CD4-positive, CD25-positive, alpha-beta regulatory T cell (primary cell): Measurements from ENCODE around the gene TEKT5. TPM values are rescaled to one million over a fixed set of nuclear protein-coding genes. Genes with fewer than 3 reads are reported as not detected.

Experiments
- ATAC-seq, 2 donors: fragments of 150-1000 bp; cut with Tn5 transposase; one replicate each; pipeline ENCODE4 v1.10.0; 2021; ENCODE audit warnings: low read depth in 2 of 2, moderate number of reproducible peaks in 2 of 2, moderate library complexity in 1 of 2
- DNase-seq, 3 donors: peaks; one replicate each; pipeline versions ENCODE4 v3.0.0 to v3.0.0-alpha.2; 2012 to 2022; ENCODE audit warnings: mixed read lengths in 1 of 3
- H3K27ac ChIP-seq: one replicate; pipeline ENCODE4 v1.7.0; 2013; ENCODE audit warnings: mild to moderate bottlenecking, low read length; ENCODE audit not compliant: insufficient read depth, poor library complexity, severe bottlenecking
- H3K27me3 ChIP-seq: one replicate; pipeline ENCODE4 v1.7.0; 2013; ENCODE audit warnings: low read length; ENCODE audit not compliant: control insufficient read depth, insufficient read depth
- H3K36me3 ChIP-seq: one replicate; pipeline ENCODE4 v1.7.0; 2013; ENCODE audit warnings: mild to moderate bottlenecking, low read length, moderate library complexity; ENCODE audit not compliant: control insufficient read depth, insufficient read depth
- H3K4me1 ChIP-seq: 2 replicates; pipeline ENCODE4 v1.7.0; 2013; ENCODE audit warnings: mild to moderate bottlenecking, low read length; ENCODE audit not compliant: insufficient read depth, control insufficient read depth, poor library complexity, severe bottlenecking
- H3K4me3 ChIP-seq: one replicate; pipeline ENCODE4 v1.7.0; 2013; ENCODE audit warnings: low read depth, mild to moderate bottlenecking, low read length, moderate library complexity
- H3K9me3 ChIP-seq, 2 experiments: 1 replicate in 1 of 2; 2 replicates in 1 of 2; pipeline ENCODE4 v1.7.0; 2013; ENCODE audit warnings: low read length in 2 of 2, mild to moderate bottlenecking in 1 of 2, moderate library complexity in 1 of 2; ENCODE audit not compliant: control insufficient read depth in 2 of 2
- H3K27ac Mint-ChIP-seq, 3 donors: one replicate each; pipeline ENCODE4 v1.8.0; 2020 to 2022; ENCODE audit warnings: mild to moderate bottlenecking in 3 of 3, mixed read lengths in 3 of 3, moderate library complexity in 2 of 3
- H3K27me3 Mint-ChIP-seq: one replicate; pipeline ENCODE4 v1.8.0; 2022; ENCODE audit warnings: mild to moderate bottlenecking, mixed read lengths
- H3K36me3 Mint-ChIP-seq: one replicate; pipeline ENCODE4 v1.8.0; 2020; ENCODE audit warnings: mixed read lengths
- H3K4me1 Mint-ChIP-seq, 4 donors: one replicate each; pipeline ENCODE4 v1.8.0; 2020 to 2022; ENCODE audit warnings: mixed read lengths in 4 of 4, mild to moderate bottlenecking in 1 of 4
- H3K4me3 Mint-ChIP-seq, 4 donors: one replicate each; pipeline ENCODE4 v1.8.0; 2020 to 2022; ENCODE audit warnings: mild to moderate bottlenecking in 4 of 4, mixed read lengths in 4 of 4, moderate library complexity in 3 of 4
- H3K9me3 Mint-ChIP-seq, 7 donors: one replicate each; pipeline ENCODE4 v1.8.0; 2020 to 2022; ENCODE audit warnings: mixed read lengths in 7 of 7, mild to moderate bottlenecking in 3 of 7, moderate library complexity in 2 of 7
- polyA plus RNA-seq, 4 donors: library from polyadenylated mRNA; unstranded; fragments of 300-500 nt; fragmentation: Illumina TruSeq; gene quantifications; one replicate each; pipeline ENCODE4 v1.2.3, GENCODE V29; 2021
- total RNA-seq: library from RNA; stranded (reverse); gene quantifications from one replicate; pipeline ENCODE4 v1.2.3, GENCODE V29; 2022

TEKT5 gene
- total and polyA plus RNA-seq, 5 donors from 2014 or later, result 0.24 TPM; not detected in 4

DNA sequence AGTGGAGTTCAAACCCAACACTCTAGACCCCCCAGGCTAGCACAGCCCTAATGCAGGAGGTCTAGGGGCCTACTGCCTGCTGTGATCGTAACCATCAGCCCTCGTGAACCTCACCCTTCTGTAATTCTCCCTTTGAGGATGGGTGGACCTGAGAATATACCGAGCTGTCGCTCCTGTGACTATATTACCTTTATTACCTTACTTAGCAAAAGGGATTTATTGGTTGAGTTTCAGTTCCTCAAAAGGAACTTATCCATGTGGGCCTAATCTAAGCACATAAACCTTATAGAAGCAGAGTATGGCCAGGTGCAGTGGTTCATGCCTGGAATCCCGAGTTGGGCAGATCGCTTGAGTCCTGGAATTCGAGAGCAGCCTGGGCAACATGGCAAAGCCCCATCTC lies 95.1 kb downstream of the TEKT5 start:
- H3K36me3 ChIP-seq, result no peaks in the 10 kb centered on the region
- H3K27me3 ChIP-seq, result no peaks in the 10 kb centered on the region
- Mint-ChIP-seq H3K9me3 (peaks cover 0 to 3% (median 0%) of the 10 kb centered on the region in 7 donors), H3K27me3 (peaks cover 23% of the 10 kb centered on the region), H3K36me3 (no peaks in the 10 kb centered on the region), H3K27ac (no peak overlapping the region), H3K4me1 (no peaks in the 10 kb centered on the region), H3K4me3 (no peak overlapping the region)
- no peaks in the 10 kb centered on the region for H3K4me1 ChIP-seq
- ATAC-seq (no peak), DNase-seq (no peak)
- no peak overlapping the region for H3K27ac ChIP-seq
- H3K4me3 ChIP-seq, result no peak overlapping the region
- H3K9me3 ChIP-seq, result no peaks in the 10 kb centered on the region

DNA sequence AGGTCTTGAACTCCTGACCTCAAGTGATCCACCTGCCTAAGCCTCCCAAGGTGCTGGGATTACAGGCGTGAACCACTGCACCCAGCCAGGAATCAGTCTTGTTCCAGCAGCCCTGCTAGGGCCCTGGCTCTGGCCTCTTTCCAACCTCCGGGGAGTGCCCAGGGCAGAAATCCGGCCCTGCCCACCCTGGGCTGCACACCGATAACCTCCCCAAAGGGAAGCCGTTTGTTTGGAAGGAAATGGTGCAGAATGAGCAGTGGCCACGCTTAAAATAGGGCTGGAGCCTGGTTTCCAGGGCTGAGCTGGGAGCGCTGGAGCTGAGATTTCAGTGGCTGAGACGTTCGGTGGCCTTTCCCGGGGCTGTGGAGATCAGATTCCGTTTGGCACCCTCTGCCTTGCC lies 96.6 kb downstream of the TEKT5 start:
- Histone ChIP-seq H3K27me3 (no peaks in the 10 kb centered on the region), H3K4me1 (no peaks in the 10 kb centered on the region), H3K9me3 (no peaks in the 10 kb centered on the region), H3K4me3 (no peak overlapping the region), H3K36me3 (no peaks in the 10 kb centered on the region), H3K27ac (no peak overlapping the region)
- Mint-ChIP-seq H3K27me3 (peaks cover 23% of the 10 kb centered on the region), H3K27ac (no peak overlapping the region), H3K4me3 (no peak overlapping the region), H3K4me1 (no peaks in the 10 kb centered on the region), H3K9me3 (peaks cover 0 to 3% (median 0%) of the 10 kb centered on the region in 7 donors), H3K36me3 (no peaks in the 10 kb centered on the region)
- no peak for ATAC-seq
- DNase-seq, result no peak

DNA sequence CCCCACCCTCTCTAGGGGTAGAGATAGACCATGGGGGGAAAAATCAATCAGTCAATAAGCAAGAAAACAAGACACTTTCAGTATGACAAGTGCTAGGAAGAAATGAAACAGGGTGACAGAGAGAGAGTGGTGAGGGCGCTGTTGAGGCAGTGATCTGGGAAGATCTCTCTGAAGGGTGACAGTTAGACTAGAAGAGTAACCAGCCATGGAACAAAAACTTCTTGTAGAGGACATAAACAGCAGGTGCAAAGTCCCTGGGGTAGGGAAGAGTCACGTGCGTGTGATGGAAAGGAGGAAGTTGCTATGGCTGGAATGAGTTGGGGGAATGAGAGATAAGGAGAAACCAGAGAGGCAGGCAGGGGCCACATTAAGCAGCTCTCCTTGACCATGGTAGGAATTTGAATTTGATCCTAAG lies 97.5 kb downstream of the TEKT5 start:
- ATAC-seq, result no peak
- Mint-ChIP-seq H3K27ac (peak overlapping the region in 1 of 3 donors; percentile 7), H3K4me3 (no peak overlapping the region)

DNA sequence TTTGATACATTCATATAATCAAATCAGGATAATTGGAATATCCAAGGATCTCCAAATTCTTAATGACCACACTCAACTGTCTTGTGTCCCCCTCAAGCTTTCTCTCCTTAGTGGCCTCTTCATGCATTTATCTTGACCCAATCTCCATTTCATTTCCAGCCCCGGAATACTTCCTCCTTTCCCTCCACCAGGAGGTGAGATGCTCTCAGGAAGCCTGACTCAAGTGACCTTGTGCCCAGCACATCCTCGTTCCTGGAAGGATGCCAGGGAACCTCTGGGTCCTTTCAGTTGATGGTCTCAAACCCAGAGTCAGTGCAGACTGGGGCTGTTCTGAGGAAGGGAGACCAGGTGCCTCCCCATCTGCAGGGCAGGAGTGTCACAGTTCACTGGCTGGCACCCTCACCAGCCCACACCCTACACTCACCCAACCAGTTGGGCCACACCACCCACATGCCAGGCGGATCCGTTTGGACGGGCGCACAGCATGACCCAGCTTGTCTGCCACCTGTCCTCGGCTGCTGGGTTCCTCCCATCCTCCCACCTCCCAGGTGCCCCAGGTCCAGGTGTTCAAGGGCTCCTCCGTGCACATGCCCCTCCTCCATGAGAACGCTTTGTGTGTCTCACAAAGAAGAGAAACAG lies 100.3 kb downstream of the TEKT5 start:
- H3K4me1 Mint-ChIP-seq, result no peaks in the 10 kb centered on the region
- no peak for DNase-seq
- no peaks in the 10 kb centered on the region for H3K9me3 Mint-ChIP-seq
- Histone ChIP-seq H3K4me1 (no peaks in the 10 kb centered on the region), H3K27ac (no peak overlapping the region), H3K36me3 (no peaks in the 10 kb centered on the region), H3K9me3 (no peaks in the 10 kb centered on the region), H3K27me3 (no peaks in the 10 kb centered on the region), H3K4me3 (no peak overlapping the region)
- no peaks in the 10 kb centered on the region for H3K36me3 Mint-ChIP-seq
- H3K27ac Mint-ChIP-seq, result no peak overlapping the region
- no peak for ATAC-seq
- peaks cover 15% of the 10 kb centered on the region for H3K27me3 Mint-ChIP-seq
- no peak overlapping the region for H3K4me3 Mint-ChIP-seq

More for the DNA sequence above, 97.5 kb downstream of the TEKT5 start:
- no peak overlapping the region for H3K27ac ChIP-seq
- Mint-ChIP-seq H3K27me3 (peaks cover 20% of the 10 kb centered on the region), H3K4me1 (no peaks in the 10 kb centered on the region), H3K9me3 (peaks cover 0 to 1% (median 0%) of the 10 kb centered on the region in 7 donors), H3K36me3 (no peaks in the 10 kb centered on the region)
- no peaks in the 10 kb centered on the region for H3K9me3 ChIP-seq
- H3K4me1 ChIP-seq, result no peaks in the 10 kb centered on the region
- DNase-seq, result no peak
- H3K36me3 ChIP-seq, result no peaks in the 10 kb centered on the region
- no peaks in the 10 kb centered on the region for H3K27me3 ChIP-seq
- H3K4me3 ChIP-seq, result no peak overlapping the region

DNA sequence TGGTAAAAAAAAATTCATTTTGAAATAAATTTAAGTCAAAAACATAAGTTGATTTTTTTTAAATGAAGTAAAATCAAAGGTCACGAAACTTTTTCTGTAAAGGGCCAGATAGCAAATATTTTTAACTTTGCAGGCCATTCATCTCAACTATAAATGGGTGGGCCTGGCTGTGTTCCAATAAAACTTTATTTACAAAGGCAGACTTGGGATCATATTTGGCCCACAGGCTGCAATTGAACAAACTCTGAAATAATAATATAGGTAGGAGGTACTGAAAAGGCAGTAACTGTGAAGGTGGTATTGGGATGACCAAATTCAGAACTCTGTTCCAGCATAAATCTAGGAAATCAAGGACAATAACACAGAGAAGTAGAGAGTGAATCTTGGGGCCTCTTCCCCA lies 102.1 kb downstream of the TEKT5 start:
- no peaks in the 10 kb centered on the region for H3K4me1 Mint-ChIP-seq
- peaks cover 0 to 1% (median 0%) of the 10 kb centered on the region in 7 donors for H3K9me3 Mint-ChIP-seq
- Histone ChIP-seq H3K9me3 (no peaks in the 10 kb centered on the region), H3K27ac (no peak overlapping the region), H3K4me1 (no peaks in the 10 kb centered on the region), H3K27me3 (no peaks in the 10 kb centered on the region), H3K36me3 (no peaks in the 10 kb centered on the region), H3K4me3 (no peak overlapping the region)
- no peak for ATAC-seq
- H3K36me3 Mint-ChIP-seq, result no peaks in the 10 kb centered on the region
- no peak overlapping the region for H3K4me3 Mint-ChIP-seq
- peaks cover 12% of the 10 kb centered on the region for H3K27me3 Mint-ChIP-seq
- H3K27ac Mint-ChIP-seq, result no peak overlapping the region
- no peak for DNase-seq

DNA sequence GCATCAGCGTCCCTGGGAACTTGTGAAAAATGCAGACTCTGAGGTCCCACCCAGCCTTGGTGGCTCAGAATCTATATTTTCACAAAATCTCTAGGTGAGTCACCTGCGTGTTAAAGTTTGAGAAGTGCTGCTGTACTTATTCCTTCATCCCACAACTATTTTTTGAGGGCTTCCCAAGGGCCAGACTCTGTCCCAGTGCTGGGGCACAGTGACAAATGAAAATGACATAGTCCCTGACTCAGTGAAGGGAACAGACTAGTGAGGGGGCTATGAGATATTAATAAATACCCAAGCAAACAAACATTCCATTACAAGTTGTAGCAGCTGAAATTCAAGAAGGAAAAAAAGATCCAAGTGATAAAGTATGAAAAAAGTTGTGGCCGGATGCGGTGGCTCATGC lies 104.4 kb downstream of the TEKT5 start:
- Histone ChIP-seq H3K9me3 (no peaks in the 10 kb centered on the region), H3K36me3 (no peaks in the 10 kb centered on the region), H3K4me3 (no peak overlapping the region), H3K27ac (no peak overlapping the region), H3K4me1 (no peaks in the 10 kb centered on the region), H3K27me3 (peaks cover 1% of the 10 kb centered on the region)
- DNase-seq (no peak), ATAC-seq (no peak)
- no peak overlapping the region for H3K27ac Mint-ChIP-seq
- no peak overlapping the region for H3K4me3 Mint-ChIP-seq
- peaks cover 7% of the 10 kb centered on the region for H3K27me3 Mint-ChIP-seq
- H3K4me1 Mint-ChIP-seq, result no peaks in the 10 kb centered on the region
- peaks cover 0 to 1% (median 0%) of the 10 kb centered on the region in 7 donors for H3K9me3 Mint-ChIP-seq
- no peaks in the 10 kb centered on the region for H3K36me3 Mint-ChIP-seq

DNA sequence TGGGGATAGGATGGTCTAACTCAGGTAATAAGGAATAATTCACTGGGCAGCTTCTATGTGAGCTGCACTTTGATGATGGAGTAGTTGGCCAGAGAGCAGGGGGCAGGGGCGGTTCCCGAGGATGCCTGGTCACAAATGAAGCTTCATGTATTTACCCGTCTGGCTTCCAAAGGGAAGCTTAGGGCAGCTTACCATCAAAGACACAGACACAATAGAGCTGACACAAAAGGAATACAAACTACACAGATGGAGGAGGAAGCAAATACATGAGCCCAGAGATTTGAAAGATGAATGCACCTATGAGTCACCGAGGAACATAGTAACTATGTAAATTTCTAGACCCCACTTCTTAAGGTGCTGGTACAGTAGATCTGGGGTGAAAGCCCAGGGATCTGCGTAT lies 105.6 kb downstream of the TEKT5 start:
- Histone ChIP-seq H3K27ac (no peak overlapping the region), H3K4me3 (no peak overlapping the region), H3K4me1 (no peaks in the 10 kb centered on the region), H3K9me3 (no peaks in the 10 kb centered on the region), H3K36me3 (no peaks in the 10 kb centered on the region), H3K27me3 (peaks cover 1% of the 10 kb centered on the region)
- Mint-ChIP-seq H3K27ac (no peak overlapping the region), H3K9me3 (peaks cover 0 to 1% (median 0%) of the 10 kb centered on the region in 7 donors), H3K4me3 (no peak overlapping the region), H3K27me3 (peaks cover 11% of the 10 kb centered on the region), H3K4me1 (no peaks in the 10 kb centered on the region), H3K36me3 (no peaks in the 10 kb centered on the region)
- DNase-seq (no peak), ATAC-seq (no peak)

DNA sequence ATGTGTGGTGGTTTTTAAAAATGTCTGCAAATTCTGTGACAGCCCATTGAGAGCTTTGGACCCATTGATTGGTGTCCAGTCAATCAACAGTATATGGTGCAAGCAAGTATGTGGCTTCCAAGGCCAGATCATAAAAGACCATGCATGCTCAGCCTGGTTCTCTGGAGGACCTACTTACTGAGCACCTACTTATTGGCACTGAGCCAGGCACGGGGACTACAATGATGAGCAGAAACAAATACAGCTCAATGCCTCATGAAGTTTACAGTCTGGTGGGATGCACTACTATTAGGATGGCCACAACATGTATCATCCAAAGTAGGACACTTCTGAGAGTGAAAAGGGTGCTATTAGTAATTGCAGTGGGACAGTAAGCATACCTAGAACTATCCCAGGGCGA lies 107.1 kb downstream of the TEKT5 start:
- Mint-ChIP-seq H3K27me3 (peaks cover 22% of the 10 kb centered on the region), H3K4me1 (no peaks in the 10 kb centered on the region)
- no peak for ATAC-seq

More for the DNA sequence above, 107.1 kb downstream of the TEKT5 start:
- no peak overlapping the region for H3K27ac Mint-ChIP-seq
- Histone ChIP-seq H3K27me3 (peaks cover 1% of the 10 kb centered on the region), H3K4me1 (no peaks in the 10 kb centered on the region), H3K36me3 (no peaks in the 10 kb centered on the region), H3K4me3 (no peak overlapping the region), H3K9me3 (no peaks in the 10 kb centered on the region), H3K27ac (no peak overlapping the region)
- DNase-seq, result no peak
- no peaks in the 10 kb centered on the region for H3K36me3 Mint-ChIP-seq
- H3K4me3 Mint-ChIP-seq, result no peak overlapping the region
- peaks cover 0 to 1% (median 0%) of the 10 kb centered on the region in 7 donors for H3K9me3 Mint-ChIP-seq
